SK-N-SH (cell line): ENCODE data around the gene DAB1.

Experiments used
- MAX ChIP-seq: IDR thresholded peaks from 2 replicates; pipeline ENCODE4 v1.4.0; 2012; ENCODE audit warnings: low read depth
- MXI1 ChIP-seq: IDR thresholded peaks from 2 replicates; pipeline ENCODE4 v1.6.1; 2012; ENCODE audit warnings: mild to moderate bottlenecking, low read depth, low read length, improper control_type of control experiment
- TF ChIP-seq, protein P1 (sequence below): fragments of 200-600 bp; sonication (generic); IDR thresholded peaks from 2 replicates; pipeline ENCODE4 v1.6.1; 2017; ENCODE audit warnings: antibody characterized with exemption, mild to moderate bottlenecking, moderate library complexity

DNA sequence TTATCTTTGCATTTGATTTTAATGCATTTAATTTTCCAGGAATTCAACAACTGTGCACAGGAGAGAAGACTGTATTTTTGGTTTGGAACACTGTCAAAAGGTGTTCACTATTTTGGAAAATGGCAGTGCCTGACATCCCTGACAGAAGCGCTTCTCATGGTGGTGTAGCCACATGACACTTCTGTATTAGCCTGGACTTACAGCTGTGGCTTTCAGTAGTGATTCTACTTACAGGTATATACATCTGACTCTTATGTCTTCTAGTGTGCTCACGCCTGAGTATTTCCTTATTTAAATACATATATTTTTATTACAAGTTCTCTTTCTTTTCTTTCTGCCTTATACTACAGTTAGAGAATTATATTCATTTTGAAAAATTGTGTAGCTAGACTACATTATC lies 405.7 kb downstream of the DAB1 start:
- TF ChIP-seq, protein P1, sequence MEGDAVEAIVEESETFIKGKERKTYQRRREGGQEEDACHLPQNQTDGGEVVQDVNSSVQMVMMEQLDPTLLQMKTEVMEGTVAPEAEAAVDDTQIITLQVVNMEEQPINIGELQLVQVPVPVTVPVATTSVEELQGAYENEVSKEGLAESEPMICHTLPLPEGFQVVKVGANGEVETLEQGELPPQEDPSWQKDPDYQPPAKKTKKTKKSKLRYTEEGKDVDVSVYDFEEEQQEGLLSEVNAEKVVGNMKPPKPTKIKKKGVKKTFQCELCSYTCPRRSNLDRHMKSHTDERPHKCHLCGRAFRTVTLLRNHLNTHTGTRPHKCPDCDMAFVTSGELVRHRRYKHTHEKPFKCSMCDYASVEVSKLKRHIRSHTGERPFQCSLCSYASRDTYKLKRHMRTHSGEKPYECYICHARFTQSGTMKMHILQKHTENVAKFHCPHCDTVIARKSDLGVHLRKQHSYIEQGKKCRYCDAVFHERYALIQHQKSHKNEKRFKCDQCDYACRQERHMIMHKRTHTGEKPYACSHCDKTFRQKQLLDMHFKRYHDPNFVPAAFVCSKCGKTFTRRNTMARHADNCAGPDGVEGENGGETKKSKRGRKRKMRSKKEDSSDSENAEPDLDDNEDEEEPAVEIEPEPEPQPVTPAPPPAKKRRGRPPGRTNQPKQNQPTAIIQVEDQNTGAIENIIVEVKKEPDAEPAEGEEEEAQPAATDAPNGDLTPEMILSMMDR, result no peak
- TF ChIP-seq MAX (no peak), MXI1 (no peak)
